MCF 10A (cell line): Measurements from ENCODE around the gene AURKAIP1. TPM values are rescaled to one million over a fixed set of nuclear protein-coding genes. Genes with fewer than 3 reads are reported as not detected.

Experiments
- BruUV-seq: library from RNA; stranded (reverse); fragments of 400-500 nt; replicated peaks from 2 replicates; lab custom pipeline; 2021; lab: Mats Ljungman, UMichigan
- CTCF ChIA-PET: fragments of 300-600 bp; sonication (Branson Sonifier 250); formaldehyde crosslinking; extraction: SDS; loops from one replicate; lab custom pipeline; 2021; ENCODE audit warnings: antibody characterized with exemption, inconsistent platforms; lab: Yijun Ruan, JAX
- POLR2A ChIA-PET: fragments of 300-600, 350-650 bp; sonication (Branson Sonifier 250); formaldehyde crosslinking; extraction: SDS; loops from one replicate; lab custom pipeline; 2020; ENCODE audit warnings: antibody characterized with exemption, inconsistent platforms; lab: Yijun Ruan, JAX
- DNase-seq: peaks from one replicate; pipeline ENCODE4 v3.0.0-alpha.2; 2018; ENCODE audit not compliant: unreplicated experiment
- H3K27ac Mint-ChIP-seq: one replicate; pipeline ENCODE4 v1.8.0; 2022; ENCODE audit warnings: mild to moderate bottlenecking, low read depth, mixed read lengths; ENCODE audit not compliant: unreplicated experiment
- H3K27me3 Mint-ChIP-seq: one replicate; pipeline ENCODE4 v1.8.0; 2022; ENCODE audit warnings: mixed read lengths; ENCODE audit not compliant: insufficient read depth, unreplicated experiment
- H3K36me3 Mint-ChIP-seq: one replicate; pipeline ENCODE4 v1.8.0; 2022; ENCODE audit warnings: mild to moderate bottlenecking, moderate library complexity, mixed read lengths; ENCODE audit not compliant: insufficient read depth, unreplicated experiment
- H3K4me1 Mint-ChIP-seq: one replicate; pipeline ENCODE4 v1.8.0; 2022; ENCODE audit warnings: mixed read lengths; ENCODE audit not compliant: insufficient read depth, unreplicated experiment
- H3K4me3 Mint-ChIP-seq: one replicate; pipeline ENCODE4 v1.8.0; 2022; ENCODE audit warnings: mild to moderate bottlenecking, moderate library complexity, mixed read lengths; ENCODE audit not compliant: unreplicated experiment
- H3K9me3 Mint-ChIP-seq: one replicate; pipeline ENCODE4 v1.8.0; 2022; ENCODE audit warnings: mixed read lengths; ENCODE audit not compliant: unreplicated experiment
- intact Hi-C: fragments of 100-400 bp; cut with micrococcal nuclease; formaldehyde crosslinking; loops from 2 replicates; pipeline ENCODE4 v1.14.1; 2022
- total RNA-seq: library from RNA; stranded (reverse); gene quantifications from 2 replicates; pipeline ENCODE4 v1.2.3, GENCODE V29; 2022
- TF ChIP-seq, protein P1 (sequence below): fragments of 200-600 bp; IDR thresholded peaks from one replicate; pipeline ENCODE4 v1.8.0; 2022; ENCODE audit warnings: antibody characterized with exemption, mild to moderate bottlenecking; ENCODE audit not compliant: unreplicated experiment

Gene AURKAIP1
- total RNA-seq, 1 experiment from 2014 or later: 148 TPM

DNA sequence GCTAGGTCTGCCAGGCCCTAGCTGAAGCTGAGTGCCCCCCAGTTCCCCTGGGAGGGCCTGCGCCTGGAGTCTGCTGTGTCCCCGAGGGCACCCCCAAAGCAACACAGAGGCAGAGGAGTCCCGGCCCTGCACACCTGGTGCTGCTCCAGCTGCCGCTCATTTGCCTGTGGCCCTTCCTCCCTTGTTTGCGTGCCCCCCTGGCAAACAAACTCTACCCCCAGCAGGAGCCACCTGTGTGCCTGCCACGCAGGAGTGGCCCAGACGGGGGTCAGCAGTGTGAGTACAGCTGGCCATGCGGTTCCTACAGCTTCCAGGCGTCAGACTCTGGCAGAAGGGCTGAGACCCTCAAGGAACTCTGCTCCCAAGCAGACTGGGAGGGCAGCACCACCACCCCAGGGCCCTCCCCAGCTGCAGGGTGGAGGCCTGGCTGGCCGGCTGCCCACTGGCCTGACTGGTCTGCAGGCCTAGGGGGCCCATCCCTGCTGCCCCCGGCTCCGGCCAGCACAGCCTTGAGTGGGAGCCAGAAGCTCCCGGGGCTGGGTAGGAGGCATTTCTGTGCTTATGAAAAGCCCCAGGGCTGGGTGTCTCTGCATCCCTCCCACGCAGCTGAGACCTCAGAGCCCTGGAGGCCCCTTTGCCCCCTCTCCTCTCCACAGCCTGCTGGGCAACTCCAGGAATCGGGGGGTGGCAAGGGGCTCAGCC lies 44.5 kb downstream of the AURKAIP1 start:
- intact Hi-C loops: no loop called here
- POLR2A ChIA-PET: no interaction called here
- CTCF ChIA-PET: no interaction called here
- TF ChIP-seq, protein P1, sequence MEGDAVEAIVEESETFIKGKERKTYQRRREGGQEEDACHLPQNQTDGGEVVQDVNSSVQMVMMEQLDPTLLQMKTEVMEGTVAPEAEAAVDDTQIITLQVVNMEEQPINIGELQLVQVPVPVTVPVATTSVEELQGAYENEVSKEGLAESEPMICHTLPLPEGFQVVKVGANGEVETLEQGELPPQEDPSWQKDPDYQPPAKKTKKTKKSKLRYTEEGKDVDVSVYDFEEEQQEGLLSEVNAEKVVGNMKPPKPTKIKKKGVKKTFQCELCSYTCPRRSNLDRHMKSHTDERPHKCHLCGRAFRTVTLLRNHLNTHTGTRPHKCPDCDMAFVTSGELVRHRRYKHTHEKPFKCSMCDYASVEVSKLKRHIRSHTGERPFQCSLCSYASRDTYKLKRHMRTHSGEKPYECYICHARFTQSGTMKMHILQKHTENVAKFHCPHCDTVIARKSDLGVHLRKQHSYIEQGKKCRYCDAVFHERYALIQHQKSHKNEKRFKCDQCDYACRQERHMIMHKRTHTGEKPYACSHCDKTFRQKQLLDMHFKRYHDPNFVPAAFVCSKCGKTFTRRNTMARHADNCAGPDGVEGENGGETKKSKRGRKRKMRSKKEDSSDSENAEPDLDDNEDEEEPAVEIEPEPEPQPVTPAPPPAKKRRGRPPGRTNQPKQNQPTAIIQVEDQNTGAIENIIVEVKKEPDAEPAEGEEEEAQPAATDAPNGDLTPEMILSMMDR: no peak
- peaks cover 42% of the 10 kb centered on the region for H3K36me3 Mint-ChIP-seq
- H3K27ac Mint-ChIP-seq: no peak overlapping the region
- no TSS peak for BruUV-seq
- no peaks in the 10 kb centered on the region for H3K27me3 Mint-ChIP-seq
- DNase-seq: no peak
- no peak overlapping the region for H3K4me3 Mint-ChIP-seq
- no peaks in the 10 kb centered on the region for H3K9me3 Mint-ChIP-seq
- peaks cover 6% of the 10 kb centered on the region for H3K4me1 Mint-ChIP-seq

DNA sequence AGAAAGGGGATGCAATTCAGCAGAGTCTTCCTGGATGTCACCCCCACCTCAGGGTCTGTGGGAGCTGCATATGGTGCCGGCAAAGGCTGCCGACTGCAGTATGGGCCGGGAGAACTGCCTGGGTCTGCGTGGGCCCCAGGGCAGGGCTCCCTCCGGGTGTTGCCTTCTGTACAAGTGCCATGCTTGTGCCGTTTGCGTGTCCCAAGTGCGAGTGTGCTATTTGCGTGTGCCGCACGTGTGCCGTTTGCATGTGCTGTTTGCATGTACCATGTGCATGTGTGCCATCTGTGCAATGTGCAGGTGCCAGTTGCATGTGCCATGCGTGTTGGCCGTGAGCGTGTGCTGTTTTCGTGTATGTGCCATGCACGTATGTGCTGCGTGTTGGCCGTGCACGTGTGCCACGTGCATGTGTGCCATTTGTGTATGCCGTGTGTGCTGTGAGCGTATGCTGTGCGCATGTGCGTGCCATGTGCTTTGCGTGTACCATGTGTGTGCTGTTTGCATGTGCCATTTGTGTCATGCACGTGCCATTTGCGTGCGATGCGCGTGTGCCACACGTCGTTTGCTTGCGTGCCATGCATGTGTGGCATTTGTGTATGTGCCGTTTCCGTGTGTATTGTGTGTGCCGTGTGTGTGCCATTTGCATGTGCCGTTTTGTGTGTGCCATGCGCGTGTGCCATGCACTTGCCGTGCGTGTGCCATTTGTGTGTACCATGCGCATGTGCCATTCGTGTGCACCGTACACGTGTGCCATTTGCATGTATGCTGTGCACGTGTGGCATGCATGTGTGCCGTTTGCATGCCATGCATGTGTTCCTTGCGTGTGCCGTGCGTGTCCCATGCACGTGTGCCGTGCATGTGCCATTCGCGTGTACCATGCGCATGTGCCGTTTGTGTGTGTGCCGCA lies 45.5 kb downstream of the AURKAIP1 start:
- ChIA-PET CTCF (interaction anchor here (0.6 kb wide), 1 partner anchor 55 kb away, joined by 3 read pairs; no protein-coding TSS in a partner anchor), POLR2A (no interaction called here)
- Mint-ChIP-seq H3K4me1 (peaks cover 6% of the 10 kb centered on the region), H3K4me3 (no peak overlapping the region), H3K27ac (no peak overlapping the region), H3K36me3 (peaks cover 40% of the 10 kb centered on the region), H3K27me3 (no peaks in the 10 kb centered on the region), H3K9me3 (no peaks in the 10 kb centered on the region)
- intact Hi-C loops: no loop called here
- no peak for DNase-seq
- TF ChIP-seq, protein P1: no peak
- BruUV-seq: no TSS peak

DNA sequence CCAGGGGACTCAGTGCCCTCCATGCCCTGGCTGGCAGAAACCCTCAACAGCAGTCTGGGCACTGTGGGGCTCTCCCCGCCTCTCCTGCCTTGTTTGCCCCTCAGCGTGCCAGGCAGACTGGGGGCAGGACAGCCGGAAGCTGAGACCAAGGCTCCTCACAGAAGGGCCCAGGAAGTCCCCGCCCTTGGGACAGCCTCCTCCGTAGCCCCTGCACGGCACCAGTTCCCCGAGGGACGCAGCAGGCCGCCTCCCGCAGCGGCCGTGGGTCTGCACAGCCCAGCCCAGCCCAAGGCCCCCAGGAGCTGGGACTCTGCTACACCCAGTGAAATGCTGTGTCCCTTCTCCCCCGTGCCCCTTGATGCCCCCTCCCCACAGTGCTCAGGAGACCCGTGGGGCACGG lies 46.8 kb downstream of the AURKAIP1 start:
- TF ChIP-seq, protein P1: no peak
- no peak for DNase-seq
- no peak overlapping the region for H3K27ac Mint-ChIP-seq
- H3K4me3 Mint-ChIP-seq: no peak overlapping the region
- ChIA-PET POLR2A (no interaction called here), CTCF (no interaction called here)
- no peaks in the 10 kb centered on the region for H3K9me3 Mint-ChIP-seq
- no TSS peak for BruUV-seq
- H3K36me3 Mint-ChIP-seq: peaks cover 32% of the 10 kb centered on the region
- peaks cover 13% of the 10 kb centered on the region for H3K4me1 Mint-ChIP-seq
- intact Hi-C loops: no loop called here
- no peaks in the 10 kb centered on the region for H3K27me3 Mint-ChIP-seq

DNA sequence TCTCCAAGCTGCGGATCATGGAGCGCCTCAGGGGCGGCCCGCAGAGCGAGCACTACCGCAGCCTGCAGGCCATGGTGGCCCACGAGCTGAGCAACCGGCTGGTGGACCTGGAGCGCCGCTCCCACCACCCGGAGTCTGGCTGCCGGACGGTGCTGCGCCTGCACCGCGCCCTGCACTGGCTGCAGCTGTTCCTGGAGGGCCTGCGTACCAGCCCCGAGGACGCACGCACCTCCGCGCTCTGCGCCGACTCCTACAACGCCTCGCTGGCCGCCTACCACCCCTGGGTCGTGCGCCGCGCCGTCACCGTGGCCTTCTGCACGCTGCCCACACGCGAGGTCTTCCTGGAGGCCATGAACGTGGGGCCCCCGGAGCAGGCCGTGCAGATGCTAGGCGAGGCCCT lies 47.7 kb downstream of the AURKAIP1 start:
- POLR2A ChIA-PET: interaction anchor here (0.6 to 0.9 kb wide), 4 partner anchors 10 to 48 kb away, joined by 3 to 4 read pairs (median 3); partner anchors contain the start of gene AURKAIP1
- Mint-ChIP-seq H3K4me3 (no peak overlapping the region), H3K9me3 (no peaks in the 10 kb centered on the region), H3K36me3 (peaks cover 23% of the 10 kb centered on the region), H3K27me3 (no peaks in the 10 kb centered on the region), H3K27ac (no peak overlapping the region), H3K4me1 (peaks cover 16% of the 10 kb centered on the region)
- no peak for DNase-seq
- CTCF ChIA-PET: interaction anchor here (1.1 kb wide), 1 partner anchor 44 kb away, joined by 3 read pairs; no protein-coding TSS in a partner anchor
- TF ChIP-seq, protein P1: no peak
- intact Hi-C loops: no loop called here
- BruUV-seq: no TSS peak
